HG03064 (cell line): ENCODE data around the gene CCDC172.
"Not testable (repeated sequence)": the region's sequence is repeated elsewhere in the genome, so short reads cannot be mapped to it uniquely, and the experiment has no call there.

Source experiments
- ATAC-seq: cut with Tn5 transposase; IDR thresholded peaks from one replicate; pipeline ENCODE4 v1.9.1; 2021; ENCODE audit warnings: low read depth; ENCODE audit not compliant: unreplicated experiment

The CCDC172 gene

GRCh38 chr10:116331815-116332214 is 7.6 kb downstream of the CCDC172 start:
- ATAC-seq = no peak

- ATAC-seq = no peak
Observed at GRCh38 chr10:116336866-116337265, 12.6 kb downstream of the CCDC172 start.

- no peak for ATAC-seq
Observed at GRCh38 chr10:116352125-116352524, 27.9 kb downstream of the CCDC172 start.

GRCh38 chr10:116353817-116354216 is 29.6 kb downstream of the CCDC172 start:
- ATAC-seq = no peak

GRCh38 chr10:116355341-116355740 is 31.1 kb downstream of the CCDC172 start:
- ATAC-seq = no peak

- ATAC-seq = no peak
Observed at GRCh38 chr10:116356833-116357232, 32.6 kb downstream of the CCDC172 start.

GRCh38 chr10:116364868-116365267 is 40.6 kb downstream of the CCDC172 start:
- no peak for ATAC-seq

- ATAC-seq = no peak
Observed at GRCh38 chr10:116371737-116372136, 47.5 kb downstream of the CCDC172 start.

GRCh38 chr10:116382290-116382689 is 58.0 kb downstream of the CCDC172 start:
- ATAC-seq = no peak

GRCh38 chr10:116385311-116385710 is 61.1 kb downstream of the CCDC172 start:
- ATAC-seq = no peak

- no peak for ATAC-seq
Observed at GRCh38 chr10:116385994-116386809, 62.0 kb downstream of the CCDC172 start.

- not testable (repeated sequence) for ATAC-seq
Observed at GRCh38 chr10:116393246-116393831, 69.1 kb downstream of the CCDC172 start.

GRCh38 chr10:116395223-116395985 is 71.2 kb downstream of the CCDC172 start:
- no peak for ATAC-seq

- no peak for ATAC-seq
Observed at GRCh38 chr10:116398224-116398623, 74.0 kb downstream of the CCDC172 start.

GRCh38 chr10:116402858-116403257 is 78.6 kb downstream of the CCDC172 start:
- no peak for ATAC-seq

- ATAC-seq = no peak
Observed at GRCh38 chr10:116403740-116404250, 79.5 kb downstream of the CCDC172 start.

GRCh38 chr10:116408719-116409118 is 84.5 kb downstream of the CCDC172 start:
- no peak for ATAC-seq

- ATAC-seq = no peak
Observed at GRCh38 chr10:116410351-116410750, 86.1 kb downstream of the CCDC172 start.

GRCh38 chr10:116417821-116418220 is 93.6 kb downstream of the CCDC172 start:
- no peak for ATAC-seq

- no peak for ATAC-seq
Observed at GRCh38 chr10:116418389-116418788, 94.1 kb downstream of the CCDC172 start.

GRCh38 chr10:116421815-116422214 is 97.6 kb downstream of the CCDC172 start:
- no peak for ATAC-seq
